HEK293 (cell line): ENCODE results near the gene TLR2.

Source experiments
- CTCF ChIP-seq: fragments of 450-650 bp; formaldehyde crosslinking; IDR thresholded peaks from 2 replicates; pipeline ENCODE4 v1.5.1; 2016; ENCODE audit warnings: missing biosample characterization, missing genetic modification characterization
- FEZF1 ChIP-seq: fragments of 450-650 bp; formaldehyde crosslinking; IDR thresholded peaks from 2 replicates; pipeline ENCODE4 v1.5.1; 2016; ENCODE audit warnings: missing biosample characterization, missing genetic modification characterization
- ZNF214 ChIP-seq: fragments of 450-650 bp; formaldehyde crosslinking; IDR thresholded peaks from 2 replicates; pipeline ENCODE4 v1.5.1; 2017; ENCODE audit warnings: missing biosample characterization, mild to moderate bottlenecking, missing genetic modification characterization, borderline replicate concordance

GRCh38 chr4:153661908-153662307 is 22.2 kb upstream of the TLR2 start:
- TF ChIP-seq ZNF214 (tag by site-specific recombination): no peak
- no peak for TF ChIP-seq CTCF (tag by site-specific recombination)
- TF ChIP-seq FEZF1 (tag by site-specific recombination): no peak
